PC-3 (cell line): ENCODE data around the gene LAMA2. TPM values are rescaled to one million over a fixed set of nuclear protein-coding genes. Genes with fewer than 3 reads are reported as not detected.

Experiments used
- ATAC-seq: fragments of 200-7000 bp; cut with Tn5 transposase; 2 replicates; pipeline ENCODE4 v1.9.1; 2020; ENCODE audit warnings: mild to moderate bottlenecking, moderate library complexity
- BruUV-seq: library from RNA; stranded (reverse); fragments of 400-500 nt; replicated peaks from 2 replicates; lab custom pipeline; 2021; lab: Mats Ljungman, UMichigan
- CTCF ChIA-PET: fragments of 300-600 bp; sonication (Branson Sonifier 250); formaldehyde crosslinking; loops from one replicate; lab custom pipeline; 2022; ENCODE audit warnings: antibody characterized with exemption; lab: Charles Lee
- POLR2A ChIA-PET: fragments of 300-600 bp; sonication (Branson Sonifier 250); formaldehyde crosslinking; loops from one replicate; lab custom pipeline; 2022; ENCODE audit warnings: antibody characterized with exemption; ENCODE audit not compliant: unreplicated experiment; lab: Charles Lee
- DNase-seq: peaks from one replicate; pipeline ENCODE4 v3.0.0-alpha.2; 2015
- H2AFZ ChIP-seq: fragments of 300-600 bp; sonication (generic); 2 replicates; pipeline ENCODE4 v1.6.0; 2016; ENCODE audit warnings: antibody characterized with exemption, low read length
- H3F3A ChIP-seq: fragments of 300-600 bp; sonication (generic); one replicate; pipeline ENCODE4 v1.6.0; 2017; ENCODE audit warnings: antibody characterized with exemption, low read length, control low read depth, mild to moderate bottlenecking; ENCODE audit not compliant: unreplicated experiment
- H3K27ac ChIP-seq: fragments of 300-600 bp; sonication (generic); 2 replicates; pipeline ENCODE4 v1.5.1; 2016; ENCODE audit warnings: mild to moderate bottlenecking, low read length
- H3K27me3 ChIP-seq: fragments of 300-600 bp; sonication (generic); 2 replicates; pipeline ENCODE4 v1.6.1; 2016; ENCODE audit warnings: low read length, mixed read lengths
- H3K36me3 ChIP-seq: fragments of 300-600 bp; sonication (generic); 2 replicates; pipeline ENCODE4 v1.6.1; 2016; ENCODE audit warnings: low read depth, mixed run types, low read length, mixed read lengths
- H3K4me1 ChIP-seq: fragments of 300-600 bp; sonication (generic); 2 replicates; pipeline ENCODE4 v1.5.1; 2016; ENCODE audit warnings: low read length; ENCODE audit not compliant: insufficient read depth
- H3K4me2 ChIP-seq: fragments of 300-600 bp; sonication (generic); 2 replicates; pipeline ENCODE4 v1.6.0; 2016; ENCODE audit warnings: low read length
- H3K4me3 ChIP-seq: fragments of 300-600 bp; sonication (generic); 2 replicates; pipeline ENCODE4 v1.5.1; 2016; ENCODE audit warnings: mild to moderate bottlenecking, low read length, mixed read lengths
- H3K79me2 ChIP-seq: fragments of 300-600 bp; sonication (generic); 2 replicates; pipeline ENCODE4 v1.6.1; 2017; ENCODE audit warnings: low read length, mixed read lengths
- H3K9ac ChIP-seq: fragments of 300-600 bp; sonication (generic); 2 replicates; pipeline ENCODE4 v1.6.0; 2016; ENCODE audit warnings: mild to moderate bottlenecking, low read length
- H3K9me2 ChIP-seq: fragments of 300-600 bp; sonication (generic); replicated peaks from 2 replicates; pipeline ENCODE4 v1.6.1; 2016; ENCODE audit warnings: mixed run types, low read length, mixed read lengths
- H3K9me3 ChIP-seq: fragments of 300-600 bp; sonication (generic); 2 replicates; pipeline ENCODE4 v1.6.1; 2016; ENCODE audit warnings: low read length, mixed read lengths
- H4K20me1 ChIP-seq: fragments of 300-600 bp; sonication (generic); 2 replicates; pipeline ENCODE4 v1.6.1; 2016; ENCODE audit warnings: low read length, mixed read lengths
- CTCF ChIP-seq: fragments of 300-600 bp; sonication (generic); conservative IDR thresholded peaks from 2 replicates; pipeline ENCODE4 v1.5.1; 2017; ENCODE audit warnings: antibody characterized with exemption, low read depth, mild to moderate bottlenecking, low read length
- EZH2 ChIP-seq: fragments of 300-600 bp; sonication (generic); IDR thresholded peaks from one replicate; pipeline ENCODE4 v1.6.1; 2017; ENCODE audit warnings: antibody characterized with exemption, mild to moderate bottlenecking, low read length; ENCODE audit not compliant: unreplicated experiment
- EZH2phosphoT487 ChIP-seq: fragments of 300-600 bp; sonication (generic); IDR thresholded peaks from 2 replicates; pipeline ENCODE4 v1.6.1; 2018; ENCODE audit warnings: mild to moderate bottlenecking, antibody characterized with exemption, low read length, borderline replicate concordance
- intact Hi-C: fragments of 100-400 bp; cut with micrococcal nuclease; formaldehyde crosslinking; loops from 2 replicates; pipeline ENCODE4 v1.9.0; 2023
- total RNA-seq: library from RNA; depleted of rRNA; stranded (reverse); fragments of >200 nt; gene quantifications from 2 replicates; pipeline ENCODE4 v1.2.3, GENCODE V29; 2014

LAMA2 gene
- total RNA-seq, 1 experiment from 2014 or later = 0.22 TPM

GRCh38 chr6:129515004-129515403 lies 632.1 kb downstream of the LAMA2 start:
- H3K4me3 ChIP-seq = no peak overlapping the region
- no peaks in the 10 kb centered on the region for H3K79me2 ChIP-seq
- H3K9me2 ChIP-seq = no peaks in the 10 kb centered on the region
- H2AFZ ChIP-seq = no peak overlapping the region
- H3K9ac ChIP-seq = no peak overlapping the region
- CTCF ChIA-PET = no interaction called here
- POLR2A ChIA-PET = no interaction called here
- H3K9me3 ChIP-seq = no peaks in the 10 kb centered on the region
- intact Hi-C loops = no loop called here
- no peak for TF ChIP-seq EZH2
- TF ChIP-seq EZH2phosphoT487 = no peak
- TF ChIP-seq CTCF = no peak
- H3K27me3 ChIP-seq = no peaks in the 10 kb centered on the region
- no TSS peak for BruUV-seq
- DNase-seq (no peak), ATAC-seq (no peak)
- no peaks in the 10 kb centered on the region for H4K20me1 ChIP-seq
- no peaks in the 10 kb centered on the region for H3K36me3 ChIP-seq
- H3K27ac ChIP-seq = no peak overlapping the region
- H3F3A ChIP-seq = no peaks in the 10 kb centered on the region
- H3K4me2 ChIP-seq = no peak overlapping the region
- peaks cover 9% of the 10 kb centered on the region; the same call in 1 of the 2 replicates for H3K4me1 ChIP-seq

- H4K20me1 ChIP-seq = no peaks in the 10 kb centered on the region
- H3K79me2 ChIP-seq = no peaks in the 10 kb centered on the region
- DNase-seq (no peak), ATAC-seq (no peak)
- TF ChIP-seq CTCF = no peak
- TF ChIP-seq EZH2 = no peak
- no peak for TF ChIP-seq EZH2phosphoT487
- no peaks in the 10 kb centered on the region for H3K27me3 ChIP-seq
- no TSS peak for BruUV-seq
- no peak overlapping the region for H2AFZ ChIP-seq
- no peaks in the 10 kb centered on the region for H3K9me3 ChIP-seq
- POLR2A ChIA-PET = no interaction called here
- CTCF ChIA-PET = no interaction called here
- H3F3A ChIP-seq = no peaks in the 10 kb centered on the region
- no peak overlapping the region for H3K27ac ChIP-seq
- H3K9ac ChIP-seq = no peak overlapping the region
- no peaks in the 10 kb centered on the region for H3K36me3 ChIP-seq
- peaks cover 4% of the 10 kb centered on the region; the same call in 1 of the 2 replicates for H3K4me1 ChIP-seq
- intact Hi-C loops = no loop called here
- no peaks in the 10 kb centered on the region for H3K9me2 ChIP-seq
- H3K4me2 ChIP-seq = no peak overlapping the region
- no peak overlapping the region for H3K4me3 ChIP-seq
Observed at GRCh38 chr6:129516005-129516404, 633.1 kb downstream of the LAMA2 start.

GRCh38 chr6:129516787-129517186 lies 633.8 kb downstream of the LAMA2 start:
- H3K27me3 ChIP-seq = no peaks in the 10 kb centered on the region
- no peaks in the 10 kb centered on the region for H3K36me3 ChIP-seq
- H4K20me1 ChIP-seq = no peaks in the 10 kb centered on the region
- no peaks in the 10 kb centered on the region for H3K79me2 ChIP-seq
- no peaks in the 10 kb centered on the region for H3F3A ChIP-seq
- TF ChIP-seq EZH2 = no peak
- no peak for TF ChIP-seq EZH2phosphoT487
- no peak for TF ChIP-seq CTCF
- no peak overlapping the region for H3K9ac ChIP-seq
- ChIA-PET CTCF (no interaction called here), POLR2A (no interaction called here)
- intact Hi-C loops = no loop called here
- H3K9me3 ChIP-seq = no peaks in the 10 kb centered on the region
- no peak overlapping the region for H3K4me3 ChIP-seq
- no TSS peak for BruUV-seq
- H3K4me1 ChIP-seq = no peaks in the 10 kb centered on the region
- no peak overlapping the region for H3K27ac ChIP-seq
- no peak overlapping the region for H2AFZ ChIP-seq
- no peaks in the 10 kb centered on the region for H3K9me2 ChIP-seq
- no peak for ATAC-seq
- H3K4me2 ChIP-seq = no peak overlapping the region
- DNase-seq = no peak
